ENCODE results near the gene TTC33.

Gene TTC33

GRCh38 chr5:40485021-40485998 lies 270.5 kb downstream of the TTC33 start:
- DNase-seq (ENCODE audit: low read depth, low spot score) = no peak

GRCh38 chr5:40484495-40484894 lies 271.3 kb downstream of the TTC33 start:
- no peak for DNase-seq (ENCODE audit: low read depth, low spot score)

- no peak for DNase-seq (ENCODE audit: low read depth, low spot score)
Observed at GRCh38 chr5:40483316-40483715, 272.4 kb downstream of the TTC33 start.

GRCh38 chr5:40481241-40481640 lies 274.5 kb downstream of the TTC33 start:
- no peak for DNase-seq (ENCODE audit: low read depth, low spot score)

- no peak for DNase-seq (ENCODE audit: low read depth, low spot score)
Observed at GRCh38 chr5:40480392-40480791, 275.4 kb downstream of the TTC33 start.

- no peak for DNase-seq (ENCODE audit: low read depth, low spot score)
Observed at GRCh38 chr5:40479939-40480338, 275.8 kb downstream of the TTC33 start.

GRCh38 chr5:40478766-40479165 lies 277.0 kb downstream of the TTC33 start:
- DNase-seq (ENCODE audit: low read depth, low spot score) = no peak

- no peak for DNase-seq (ENCODE audit: low read depth, low spot score)
Observed at GRCh38 chr5:40477856-40478546, 277.8 kb downstream of the TTC33 start.

- DNase-seq (ENCODE audit: low read depth, low spot score) = no peak
Observed at GRCh38 chr5:40475561-40475960, 280.2 kb downstream of the TTC33 start.

GRCh38 chr5:40474250-40474649 lies 281.5 kb downstream of the TTC33 start:
- DNase-seq (ENCODE audit: low read depth, low spot score) = no peak

- no peak for DNase-seq (ENCODE audit: low read depth, low spot score)
Observed at GRCh38 chr5:40465416-40465815, 290.3 kb downstream of the TTC33 start.

GRCh38 chr5:40464511-40464910 lies 291.2 kb downstream of the TTC33 start:
- DNase-seq (ENCODE audit: low read depth, low spot score) = no peak

Data from activated naive CD8-positive, alpha-beta T cell treated with anti-CD3 and anti-CD28 coated beads, Interleukin-2, amount 50 U/mL, for 16 hours (primary cell).